ENCODE results near the gene PTPN18.

GRCh38 chr2:130385709-130386108 is 29.9 kb downstream of the PTPN18 start:
- no peak for TF ChIP-seq CTCF (IDR thresholded peaks at IDR 0.05; ENCODE audit: low read depth, low read length)
- TF ChIP-seq, protein P1, sequence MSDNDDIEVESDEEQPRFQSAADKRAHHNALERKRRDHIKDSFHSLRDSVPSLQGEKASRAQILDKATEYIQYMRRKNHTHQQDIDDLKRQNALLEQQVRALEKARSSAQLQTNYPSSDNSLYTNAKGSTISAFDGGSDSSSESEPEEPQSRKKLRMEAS (IDR thresholded peaks at IDR 0.05; ENCODE audit: low read depth, low read length): no peak
- TF ChIP-seq POLR2A (IDR thresholded peaks at IDR 0.05; ENCODE audit: extremely low read depth, insufficient read length): no peak
- no peak for TF ChIP-seq MYC (IDR thresholded peaks at IDR 0.05; ENCODE audit: low read depth, low read length)
